HepG2 (cell line): ENCODE measurements around the gene FCHO2.

ENCODE experiments used
- NFE2 ChIP-seq: sonication (generic); formaldehyde crosslinking; IDR thresholded peaks from 2 replicates; pipeline ENCODE4 v1.4.0; 2020; ENCODE audit warnings: missing genetic modification reagents
- SP2 ChIP-seq: sonication (generic); formaldehyde crosslinking; IDR thresholded peaks from 2 replicates; pipeline ENCODE4 v1.5.1; 2020; ENCODE audit warnings: mild to moderate bottlenecking, missing genetic modification reagents
- TCF7L2 ChIP-seq: IDR thresholded peaks from 2 replicates; pipeline ENCODE4 v1.6.1; 2011; ENCODE audit warnings: mild to moderate bottlenecking, low read depth, low read length, moderate library complexity
- ZFP41 ChIP-seq: sonication (generic); formaldehyde crosslinking; IDR thresholded peaks from 2 replicates; pipeline ENCODE4 v1.4.0; 2020; ENCODE audit warnings: mild to moderate bottlenecking, missing genetic modification reagents, borderline replicate concordance
- ZFP62 ChIP-seq: sonication (generic); formaldehyde crosslinking; IDR thresholded peaks from 2 replicates; pipeline ENCODE4 v1.4.0; 2020; ENCODE audit warnings: missing genetic modification reagents
- ZZZ3 ChIP-seq: sonication (generic); formaldehyde crosslinking; IDR thresholded peaks from 2 replicates; pipeline ENCODE4 v1.4.0; 2020; ENCODE audit warnings: missing genetic modification reagents, mild to moderate bottlenecking, borderline replicate concordance

- TF ChIP-seq NFE2 (CRISPR knock-in tag) (no peak), ZZZ3 (CRISPR knock-in tag) (no peak), SP2 (CRISPR knock-in tag) (no peak), ZFP62 (CRISPR knock-in tag) (no peak), ZFP41 (no peak), TCF7L2 (no peak)
These were observed 158.3 kb downstream of the FCHO2 start for GRCh38 chr5:73114044-73114688.
